Effector memory CD4-positive, alpha-beta T cell (primary cell): ENCODE data around the gene FNDC10.
A peak's percentile ranks its signal among the peaks of the same experiment; 100 is the strongest.

Experiments
- DNase-seq, 3 donors: peaks; one replicate each; pipeline ENCODE4 v3.0.0-alpha.2; 2020
- H3K27ac ChIP-seq: 2 replicates; pipeline ENCODE4 v1.7.0; 2013; ENCODE audit warnings: mild to moderate bottlenecking, low read length, moderate library complexity; ENCODE audit not compliant: insufficient read depth, poor library complexity, severe bottlenecking
- H3K27me3 ChIP-seq: replicated peaks from 2 replicates; pipeline ENCODE4 v1.7.0; 2013; ENCODE audit warnings: mild to moderate bottlenecking, low read length; ENCODE audit not compliant: insufficient read depth, control insufficient read depth, poor library complexity, severe bottlenecking
- H3K36me3 ChIP-seq: 2 replicates; pipeline ENCODE4 v1.7.0; 2013; ENCODE audit warnings: mild to moderate bottlenecking, low read length, moderate library complexity; ENCODE audit not compliant: control insufficient read depth, insufficient read depth
- H3K4me1 ChIP-seq: 2 replicates; pipeline ENCODE4 v1.7.0; 2013; ENCODE audit warnings: low read length, mild to moderate bottlenecking; ENCODE audit not compliant: control insufficient read depth, insufficient read depth, poor library complexity, severe bottlenecking
- H3K4me3 ChIP-seq: 2 replicates; pipeline ENCODE4 v1.7.0; 2013; ENCODE audit warnings: low read length, low read depth, mild to moderate bottlenecking; ENCODE audit not compliant: insufficient read depth, poor library complexity, severe bottlenecking
- H3K9me3 ChIP-seq: 2 replicates; pipeline ENCODE4 v1.7.0; 2013; ENCODE audit warnings: mild to moderate bottlenecking, low read length, moderate library complexity; ENCODE audit not compliant: control insufficient read depth

FNDC10 gene

DNA sequence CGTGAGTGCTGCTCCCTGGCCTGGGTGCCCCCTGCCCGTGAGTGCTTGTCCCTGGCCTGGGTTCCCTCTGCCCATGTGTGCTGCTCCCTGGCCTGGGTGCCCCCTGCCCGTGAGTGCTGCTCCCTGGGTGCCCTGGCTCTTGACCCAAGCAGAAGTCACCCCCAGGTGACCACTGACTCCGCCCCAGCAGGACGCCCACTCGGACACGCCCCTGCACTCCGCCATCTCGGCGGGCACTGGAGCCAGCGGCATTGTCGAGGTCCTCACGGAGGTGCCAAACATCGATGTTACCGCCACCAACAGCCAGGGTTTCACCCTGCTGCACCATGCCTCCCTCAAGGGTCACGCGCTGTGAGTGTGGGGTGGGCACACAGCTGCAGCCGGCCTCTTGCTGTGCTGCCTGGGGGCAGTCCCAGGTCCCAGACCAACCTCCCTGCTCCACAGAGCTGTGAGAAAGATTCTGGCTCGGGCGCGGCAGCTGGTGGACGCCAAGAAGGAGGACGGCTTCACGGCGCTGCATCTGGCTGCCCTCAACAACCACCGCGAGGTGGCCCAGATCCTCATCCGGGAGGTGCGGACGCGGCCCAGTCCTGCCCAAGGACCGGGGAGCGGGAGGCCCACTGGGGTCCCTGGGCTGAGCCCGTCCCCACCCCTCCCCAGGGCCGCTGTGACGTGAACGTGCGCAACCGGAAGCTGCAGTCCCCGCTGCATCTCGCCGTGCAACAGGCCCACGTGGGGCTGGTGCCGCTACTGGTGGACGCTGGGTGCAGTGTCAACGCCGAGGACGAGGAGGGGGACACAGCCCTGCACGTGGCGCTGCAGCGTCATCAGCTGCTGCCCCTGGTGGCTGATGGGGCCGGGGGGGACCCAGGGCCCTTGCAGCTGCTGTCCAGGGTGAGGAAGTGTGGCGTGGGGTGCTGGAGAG, 28.2 kb upstream of the FNDC10 start:
- H3K9me3 ChIP-seq = no peaks in the 10 kb centered on the region
- peaks cover 30% of the 10 kb centered on the region for H3K4me1 ChIP-seq
- peaks cover 6% of the 10 kb centered on the region for H3K27me3 ChIP-seq
- no peak overlapping the region for H3K4me3 ChIP-seq
- no peak for DNase-seq
- peak overlapping the region; percentile 57 for H3K27ac ChIP-seq
- H3K36me3 ChIP-seq = no peaks in the 10 kb centered on the region

DNA sequence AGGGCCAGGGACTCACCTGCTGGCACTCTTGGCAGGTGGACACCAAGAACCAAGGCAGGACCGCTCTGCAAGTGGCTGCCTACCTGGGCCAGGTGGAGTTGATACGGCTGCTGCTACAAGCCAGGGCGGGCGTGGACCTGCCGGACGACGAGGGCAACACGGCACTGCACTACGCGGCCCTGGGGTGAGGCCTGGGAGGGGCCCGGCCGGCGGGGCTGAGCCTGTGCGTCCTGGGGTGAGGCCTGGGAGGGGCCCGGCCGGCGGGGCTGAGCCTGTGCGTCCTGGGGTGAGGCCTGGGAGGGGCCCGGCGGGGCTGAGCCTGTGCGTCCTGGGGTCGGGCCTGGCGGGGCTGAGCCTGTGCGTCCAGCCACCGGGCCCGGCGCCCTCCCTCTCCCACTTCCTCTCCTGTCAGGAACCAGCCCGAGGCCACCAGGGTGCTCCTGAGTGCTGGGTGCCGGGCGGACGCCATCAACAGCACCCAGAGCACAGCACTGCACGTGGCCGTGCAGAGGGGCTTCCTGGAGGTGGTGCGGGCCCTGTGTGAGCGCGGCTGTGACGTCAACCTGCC, 27.4 kb upstream of the FNDC10 start:
- H3K4me1 ChIP-seq = peaks cover 30% of the 10 kb centered on the region
- H3K4me3 ChIP-seq = no peak overlapping the region
- no peak overlapping the region for H3K27ac ChIP-seq
- DNase-seq = no peak
- no peaks in the 10 kb centered on the region for H3K36me3 ChIP-seq
- H3K27me3 ChIP-seq = peaks cover 6% of the 10 kb centered on the region
- no peaks in the 10 kb centered on the region for H3K9me3 ChIP-seq

DNA sequence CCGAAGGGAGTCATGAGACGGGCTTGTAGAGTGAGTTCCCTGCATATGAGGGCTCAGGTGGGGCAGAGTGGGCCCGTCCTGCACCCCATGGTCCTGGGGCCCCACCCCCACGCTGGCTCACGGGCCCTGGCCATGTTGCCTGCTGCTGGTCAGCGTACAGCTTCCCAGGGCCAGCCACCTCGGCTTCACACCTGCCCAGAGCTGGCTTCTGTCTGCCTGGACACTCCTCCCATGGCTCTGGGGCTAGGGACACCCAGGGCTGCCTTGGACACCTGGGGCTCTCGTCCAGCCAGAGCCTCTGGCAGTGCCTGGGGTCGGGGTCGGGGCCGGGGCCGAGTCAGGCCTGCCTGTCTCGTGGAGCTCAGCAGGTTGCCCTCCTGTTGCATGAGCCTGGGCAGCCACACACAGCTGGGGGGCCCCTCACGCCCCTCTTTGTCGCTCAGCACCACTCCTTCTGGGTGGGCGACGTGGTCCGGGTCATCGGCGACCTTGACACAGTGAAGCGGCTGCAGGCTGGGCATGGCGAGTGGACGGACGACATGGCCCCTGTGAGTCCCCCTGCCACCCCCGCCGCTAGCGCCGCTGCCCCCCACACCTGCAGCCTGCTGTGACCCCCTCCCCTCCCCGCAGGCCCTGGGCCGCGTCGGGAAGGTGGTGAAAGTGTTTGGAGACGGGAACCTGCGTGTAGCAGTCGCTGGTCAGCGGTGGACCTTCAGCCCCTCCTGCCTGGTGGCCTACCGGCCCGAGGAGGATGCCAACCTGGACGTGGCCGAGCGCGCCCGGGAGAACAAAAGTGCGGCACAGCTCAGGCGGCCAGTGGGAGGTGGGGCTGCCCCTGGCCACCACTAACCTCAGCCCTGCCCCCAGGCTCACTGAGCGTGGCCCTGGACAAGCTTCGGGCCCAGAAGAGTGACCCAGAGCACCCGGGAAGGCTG, 26.5 kb upstream of the FNDC10 start:
- Histone ChIP-seq H3K4me1 (peaks cover 22% of the 10 kb centered on the region), H3K4me3 (no peak overlapping the region), H3K27me3 (peaks cover 6% of the 10 kb centered on the region), H3K9me3 (no peaks in the 10 kb centered on the region), H3K27ac (no peak overlapping the region), H3K36me3 (no peaks in the 10 kb centered on the region)
- no peak for DNase-seq

DNA sequence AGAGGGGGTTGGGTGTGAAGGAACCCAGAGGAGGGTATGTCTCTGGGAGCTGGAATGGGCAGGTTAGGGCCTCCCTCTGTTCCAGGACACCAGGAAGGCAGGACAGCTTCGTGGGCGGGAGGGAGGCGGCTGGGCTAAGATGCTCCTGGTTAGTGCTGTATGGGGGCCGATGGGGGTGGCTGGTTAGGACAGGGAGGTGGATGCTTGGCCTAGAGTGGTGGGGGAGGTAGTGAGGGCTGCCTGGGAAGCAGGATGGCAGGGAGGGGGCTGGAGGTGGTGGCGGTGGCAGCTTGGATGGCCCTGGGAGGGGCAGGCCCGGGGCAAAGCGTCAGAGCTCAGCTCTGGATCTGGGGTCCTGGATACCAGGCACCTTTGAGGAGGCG, 25.9 kb upstream of the FNDC10 start:
- Histone ChIP-seq H3K27me3 (peaks cover 2% of the 10 kb centered on the region), H3K9me3 (no peaks in the 10 kb centered on the region), H3K4me3 (no peak overlapping the region), H3K4me1 (peaks cover 16% of the 10 kb centered on the region), H3K27ac (no peak overlapping the region), H3K36me3 (no peaks in the 10 kb centered on the region)
- DNase-seq = no peak

DNA sequence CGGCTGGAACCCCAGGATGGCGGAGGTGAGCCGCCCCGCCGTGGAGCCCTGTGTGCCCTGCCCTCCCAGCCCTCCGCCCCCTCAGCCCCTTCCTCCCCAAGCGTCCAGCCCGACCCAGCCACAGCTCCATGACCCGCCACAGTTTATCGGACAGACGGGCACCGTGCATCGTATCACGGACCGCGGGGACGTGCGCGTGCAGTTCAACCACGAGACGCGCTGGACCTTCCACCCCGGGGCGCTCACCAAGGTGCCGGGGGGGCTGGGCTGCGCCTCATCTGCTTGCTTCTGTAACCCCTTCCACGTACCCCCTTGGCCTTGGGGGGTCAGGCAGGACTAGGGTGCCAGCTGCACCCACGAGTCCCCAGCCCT, 25.5 kb upstream of the FNDC10 start:
- no peaks in the 10 kb centered on the region for H3K36me3 ChIP-seq
- no peaks in the 10 kb centered on the region for H3K9me3 ChIP-seq
- H3K4me1 ChIP-seq = peaks cover 12% of the 10 kb centered on the region
- no peak overlapping the region for H3K27ac ChIP-seq
- H3K27me3 ChIP-seq = no peaks in the 10 kb centered on the region
- no peak for DNase-seq
- H3K4me3 ChIP-seq = no peak overlapping the region

DNA sequence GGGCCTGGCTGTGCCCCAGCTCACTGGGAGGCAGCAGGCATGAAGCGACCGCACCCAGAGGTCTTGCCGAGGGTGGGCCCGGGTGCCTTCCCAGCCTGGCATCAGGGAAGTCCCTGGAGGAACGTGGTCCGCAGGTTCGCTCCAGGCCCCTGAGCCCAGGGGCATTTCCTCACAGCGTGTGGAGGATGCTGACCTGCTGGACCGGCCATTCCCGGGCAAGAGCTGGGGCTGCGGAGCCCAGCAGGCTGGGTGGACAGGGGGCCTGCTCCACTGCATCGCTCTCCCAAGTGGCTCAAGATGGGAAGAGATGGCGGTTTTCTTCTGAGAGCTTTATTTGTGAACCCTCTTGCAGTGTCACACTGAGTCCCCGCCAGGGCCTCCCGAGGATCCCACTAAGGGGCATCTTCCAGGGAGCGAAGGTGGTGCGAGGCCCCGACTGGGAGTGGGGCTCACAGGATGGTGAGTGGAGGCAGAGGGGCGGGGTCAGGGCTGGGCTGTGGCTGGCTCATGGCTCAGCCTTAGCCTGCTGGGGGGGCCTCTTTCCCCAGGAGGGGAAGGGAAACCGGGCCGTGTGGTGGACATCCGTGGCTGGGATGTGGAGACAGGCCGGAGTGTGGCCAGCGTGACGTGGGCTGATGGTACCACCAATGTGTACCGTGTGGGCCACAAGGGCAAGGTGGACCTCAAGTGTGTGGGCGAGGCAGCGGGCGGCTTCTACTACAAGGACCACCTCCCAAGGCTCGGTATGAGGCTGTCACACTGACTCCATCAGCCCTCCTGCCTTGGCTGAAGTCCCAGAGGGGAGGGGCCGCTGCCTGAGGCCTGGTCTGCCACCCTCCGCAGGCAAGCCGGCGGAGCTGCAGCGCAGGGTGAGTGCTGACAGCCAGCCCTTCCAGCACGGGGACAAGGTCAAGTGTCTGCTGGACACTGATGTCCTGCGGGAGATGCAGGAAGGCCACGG, 24.8 kb upstream of the FNDC10 start:
- no peak overlapping the region for H3K27ac ChIP-seq

DNA sequence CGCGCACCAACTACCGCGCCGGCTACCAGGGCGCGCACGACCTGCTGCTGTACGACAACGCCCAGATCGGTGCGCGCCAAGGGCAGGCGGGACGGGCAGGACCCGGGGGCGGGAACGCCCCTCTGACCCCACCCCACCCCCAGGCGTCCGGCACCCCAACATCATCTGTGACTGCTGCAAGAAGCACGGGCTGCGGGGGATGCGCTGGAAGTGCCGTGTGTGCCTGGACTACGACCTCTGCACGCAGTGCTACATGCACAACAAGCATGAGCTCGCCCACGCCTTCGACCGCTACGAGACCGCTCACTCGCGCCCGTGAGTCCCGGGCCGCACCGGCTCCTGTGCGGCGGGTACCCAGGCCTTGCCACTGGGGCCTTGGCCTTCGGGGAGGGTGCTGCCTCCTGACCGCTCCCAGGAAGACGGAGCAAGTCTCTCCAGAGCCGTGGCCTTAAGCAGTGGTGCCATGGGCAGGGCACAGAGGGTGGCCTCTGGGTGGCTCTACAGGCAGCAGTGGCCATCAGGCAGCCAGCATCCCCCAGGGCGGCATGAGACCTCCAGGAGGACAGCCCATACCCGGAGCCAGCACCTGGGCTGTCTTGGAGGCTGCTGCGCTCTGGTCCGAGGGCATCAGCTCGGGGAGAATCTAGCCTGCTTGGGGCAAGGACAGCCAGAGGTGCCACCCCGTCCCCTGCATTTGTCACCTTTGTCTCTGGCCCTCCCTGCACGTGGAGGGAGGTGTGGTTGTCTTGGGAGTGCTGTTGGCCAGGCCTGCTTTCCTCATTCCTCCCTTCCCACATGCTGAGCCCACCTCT, 23.9 kb upstream of the FNDC10 start:
- no peaks in the 10 kb centered on the region for H3K9me3 ChIP-seq
- H3K36me3 ChIP-seq = no peaks in the 10 kb centered on the region
- H3K4me3 ChIP-seq = no peak overlapping the region
- DNase-seq = no peak
- H3K4me1 ChIP-seq = peaks cover 2% of the 10 kb centered on the region
- no peak overlapping the region for H3K27ac ChIP-seq
- no peaks in the 10 kb centered on the region for H3K27me3 ChIP-seq

More for the DNA sequence above, 24.8 kb upstream of the FNDC10 start:
- H3K27me3 ChIP-seq = no peaks in the 10 kb centered on the region
- H3K9me3 ChIP-seq = no peaks in the 10 kb centered on the region
- peaks cover 8% of the 10 kb centered on the region for H3K4me1 ChIP-seq
- no peaks in the 10 kb centered on the region for H3K36me3 ChIP-seq
- DNase-seq = no peak
- no peak overlapping the region for H3K4me3 ChIP-seq

DNA sequence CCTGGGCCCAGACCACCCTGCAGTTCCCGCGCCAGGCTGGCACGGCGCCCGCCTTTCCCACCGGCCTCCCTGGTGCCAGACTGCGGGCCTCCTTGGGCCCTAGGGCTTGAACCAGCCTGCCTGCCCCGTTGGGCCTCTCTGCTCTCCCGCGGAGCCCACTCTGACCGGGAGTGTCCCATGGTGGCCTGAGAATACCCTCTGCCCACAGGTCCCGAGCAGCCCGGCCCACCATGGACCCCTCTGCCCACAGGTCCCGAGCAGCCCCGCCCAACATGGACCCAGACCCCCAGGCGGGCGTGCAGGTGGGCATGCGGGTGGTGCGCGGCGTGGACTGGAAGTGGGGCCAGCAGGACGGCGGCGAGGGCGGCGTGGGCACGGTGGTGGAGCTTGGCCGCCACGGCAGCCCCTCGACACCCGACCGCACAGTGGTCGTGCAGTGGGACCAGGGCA, 23.3 kb upstream of the FNDC10 start:
- no peaks in the 10 kb centered on the region for H3K27me3 ChIP-seq
- DNase-seq = no peak
- no peak overlapping the region for H3K27ac ChIP-seq
- no peaks in the 10 kb centered on the region for H3K4me1 ChIP-seq
- H3K4me3 ChIP-seq = no peak overlapping the region
- no peaks in the 10 kb centered on the region for H3K36me3 ChIP-seq
- H3K9me3 ChIP-seq = no peaks in the 10 kb centered on the region

DNA sequence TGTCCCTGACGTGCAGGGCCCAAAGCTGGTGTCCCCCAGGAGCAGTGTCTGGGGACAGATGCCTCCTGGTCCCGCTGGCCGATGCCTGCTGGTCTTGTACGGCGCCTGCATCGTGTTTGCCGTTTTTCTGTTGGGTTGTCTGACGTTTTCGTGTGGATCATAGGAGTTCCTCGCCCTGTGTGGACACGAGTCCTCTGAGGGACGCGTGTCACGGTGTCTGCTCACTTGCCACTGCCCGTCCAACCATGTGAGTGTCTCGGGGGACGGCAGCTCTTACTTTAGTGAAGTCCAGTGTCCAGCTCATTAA, 22.8 kb upstream of the FNDC10 start:
- H3K27me3 ChIP-seq = no peaks in the 10 kb centered on the region
- H3K9me3 ChIP-seq = no peaks in the 10 kb centered on the region
- H3K4me3 ChIP-seq = no peak overlapping the region
- H3K36me3 ChIP-seq = no peaks in the 10 kb centered on the region
- H3K4me1 ChIP-seq = no peaks in the 10 kb centered on the region
- H3K27ac ChIP-seq = no peak overlapping the region
- DNase-seq = no peak
